H9 (cell line): Measurements from ENCODE around the gene OPHN1. TPM values are rescaled to one million over a fixed set of nuclear protein-coding genes. Genes with fewer than 3 reads are reported as not detected.

Experiments
- DNase-seq: peaks from one replicate; pipeline ENCODE4 v3.0.0-alpha.2; 2017
- H2AFZ ChIP-seq: one replicate; pipeline ENCODE4 v1.6.1; 2013; ENCODE audit warnings: mild to moderate bottlenecking, low read length, control low read depth, moderate library complexity
- H2AK5ac ChIP-seq: 2 replicates; pipeline ENCODE4 v1.6.1; 2013; ENCODE audit warnings: low read length, control low read depth, mixed read lengths; ENCODE audit not compliant: insufficient read length
- H2BK120ac ChIP-seq: one replicate; pipeline ENCODE4 v1.6.1; 2013; ENCODE audit warnings: low read depth, mild to moderate bottlenecking, low read length, control low read depth, inconsistent platforms; ENCODE audit not compliant: poor library complexity, severe bottlenecking
- H2BK12ac ChIP-seq: 2 replicates; pipeline ENCODE4 v1.6.1; 2013; ENCODE audit warnings: low read length, control low read depth, mixed read lengths, low read depth; ENCODE audit not compliant: insufficient read length
- H2BK15ac ChIP-seq: 2 replicates; pipeline ENCODE4 v1.6.1; 2013; ENCODE audit warnings: low read depth, low read length, control low read depth
- H2BK20ac ChIP-seq: one replicate; pipeline ENCODE4 v1.6.1; 2013; ENCODE audit warnings: low read depth, mild to moderate bottlenecking, low read length, control low read depth, inconsistent platforms; ENCODE audit not compliant: poor library complexity, severe bottlenecking
- H2BK5ac ChIP-seq: 2 replicates; pipeline ENCODE4 v1.6.1; 2013; ENCODE audit warnings: low read length, control low read depth, mixed read lengths; ENCODE audit not compliant: insufficient read length
- H3K14ac ChIP-seq: 2 replicates; pipeline ENCODE4 v1.6.1; 2013; ENCODE audit warnings: low read length, control low read depth; ENCODE audit not compliant: insufficient read depth
- H3K18ac ChIP-seq: 2 replicates; pipeline ENCODE4 v1.6.1; 2013; ENCODE audit warnings: low read depth, mild to moderate bottlenecking, mixed read lengths, low read length, control low read depth; ENCODE audit not compliant: insufficient read length
- H3K23ac ChIP-seq: 2 replicates; pipeline ENCODE4 v1.6.1; 2013; ENCODE audit warnings: low read length, control low read depth, mixed read lengths, low read depth; ENCODE audit not compliant: insufficient read length
- H3K23me2 ChIP-seq: 2 replicates; pipeline ENCODE4 v1.6.1; 2013; ENCODE audit warnings: low read depth, mild to moderate bottlenecking, mixed read lengths, low read length, control low read depth; ENCODE audit not compliant: insufficient read length, poor library complexity, severe bottlenecking
- H3K27ac ChIP-seq: 2 replicates; pipeline ENCODE4 v1.5.1; 2013; ENCODE audit warnings: low read length, control low read depth, mixed read lengths, low read depth; ENCODE audit not compliant: insufficient read length
- H3K27me3 ChIP-seq: 2 replicates; pipeline ENCODE4 v1.6.1; 2013; ENCODE audit warnings: low read length, control low read depth, inconsistent platforms; ENCODE audit not compliant: insufficient read depth
- H3K4ac ChIP-seq: 2 replicates; pipeline ENCODE4 v1.6.1; 2013; ENCODE audit warnings: low read depth, mild to moderate bottlenecking, control low read depth, inconsistent platforms, low read length, moderate library complexity
- H3K4me1 ChIP-seq: 2 replicates; pipeline ENCODE4 v1.6.1; 2013; ENCODE audit warnings: low read length, control low read depth, inconsistent platforms; ENCODE audit not compliant: insufficient read depth
- H3K4me2 ChIP-seq: 2 replicates; pipeline ENCODE4 v1.6.1; 2013; ENCODE audit warnings: low read length, control low read depth, mixed read lengths; ENCODE audit not compliant: insufficient read length, insufficient read depth
- H3K56ac ChIP-seq: 2 replicates; pipeline ENCODE4 v1.6.1; 2013; ENCODE audit warnings: low read depth, mild to moderate bottlenecking, mixed read lengths, low read length, control low read depth; ENCODE audit not compliant: insufficient read length
- H3K79me1 ChIP-seq: 2 replicates; pipeline ENCODE4 v1.6.1; 2013; ENCODE audit warnings: low read depth, mild to moderate bottlenecking, moderate library complexity, low read length, control low read depth, inconsistent platforms; ENCODE audit not compliant: insufficient read depth, poor library complexity, severe bottlenecking
- H3K79me2 ChIP-seq: 2 replicates; pipeline ENCODE4 v1.6.1; 2013; ENCODE audit warnings: low read length, control low read depth, inconsistent platforms; ENCODE audit not compliant: insufficient read depth
- H3K9ac ChIP-seq: 2 replicates; pipeline ENCODE4 v1.6.1; 2013; ENCODE audit warnings: low read length, control low read depth, mixed read lengths; ENCODE audit not compliant: insufficient read length; ENCODE audit errors: extremely low read depth
- H3K9me3 ChIP-seq: one replicate; pipeline ENCODE4 v1.6.1; 2013; ENCODE audit warnings: low read depth, low read length, inconsistent platforms; ENCODE audit not compliant: control insufficient read depth
- H3T11ph ChIP-seq: one replicate; pipeline ENCODE4 v1.6.1; 2013; ENCODE audit warnings: mild to moderate bottlenecking, low read length, control low read depth, inconsistent platforms
- H4K20me1 ChIP-seq: one replicate; pipeline ENCODE4 v1.6.1; 2013; ENCODE audit not compliant: control insufficient read depth, insufficient read length, insufficient read depth
- H4K5ac ChIP-seq: 2 replicates; pipeline ENCODE4 v1.6.1; 2013; ENCODE audit warnings: low read depth, mild to moderate bottlenecking, mixed read lengths, low read length, control low read depth; ENCODE audit not compliant: insufficient read length
- H4K8ac ChIP-seq: replicated peaks from 2 replicates; pipeline ENCODE4 v1.6.1; 2013; ENCODE audit warnings: low read length, control low read depth, mixed read lengths, low read depth; ENCODE audit not compliant: insufficient read length
- H4K91ac ChIP-seq: 2 replicates; pipeline ENCODE4 v1.6.1; 2013; ENCODE audit warnings: low read depth, mild to moderate bottlenecking, moderate library complexity, mixed read lengths, low read length, control low read depth; ENCODE audit not compliant: insufficient read length
- H3K27ac Mint-ChIP-seq, 3 experiments: 2 replicates in 2 of 3; 3 replicates in 1 of 3; pipeline ENCODE4 v1.8.0; 2020 to 2021; ENCODE audit warnings: mixed read lengths in 3 of 3, mild to moderate bottlenecking in 1 of 3, moderate library complexity in 1 of 3
- H3K27me3 Mint-ChIP-seq: 2 replicates; pipeline ENCODE4 v1.8.0; 2021; ENCODE audit warnings: low read depth, mild to moderate bottlenecking, moderate library complexity, mixed read lengths
- H3K36me3 Mint-ChIP-seq, 3 experiments: 2 replicates in 2 of 3; 3 replicates in 1 of 3; pipeline ENCODE4 v1.8.0; 2020 to 2021; ENCODE audit warnings: low read depth in 3 of 3, mixed read lengths in 3 of 3; ENCODE audit not compliant: insufficient read depth in 1 of 3
- H3K4me1 Mint-ChIP-seq, 2 experiments: 2 replicates each; pipeline ENCODE4 v1.8.0; 2020; ENCODE audit warnings: mixed read lengths in 2 of 2
- H3K4me3 Mint-ChIP-seq, 2 experiments: 2 replicates in 1 of 2; 3 replicates in 1 of 2; pipeline ENCODE4 v1.8.0; 2020 to 2021; ENCODE audit warnings: mild to moderate bottlenecking in 2 of 2, mixed read lengths in 2 of 2, moderate library complexity in 1 of 2
- H3K9me3 Mint-ChIP-seq, 2 experiments: 2 replicates in 1 of 2; 3 replicates in 1 of 2; pipeline ENCODE4 v1.8.0; 2020; ENCODE audit warnings: mild to moderate bottlenecking in 2 of 2, mixed read lengths in 2 of 2, moderate library complexity in 1 of 2
- WGBS: extraction: QIAGEN DNeasy Blood & Tissue Kit; methylation state at CpG from one replicate; pipeline ENCODE4 v1.1.7; 2013; ENCODE audit warnings: missing lambda C conversion rate, low lambda C conversion rate, mixed read lengths; ENCODE audit not compliant: insufficient read length; ENCODE audit errors: extremely low coverage; 5-methylcytosine and 5-hydroxymethylcytosine counted together
- total RNA-seq: library from RNA; stranded (reverse); gene quantifications from 2 replicates; pipeline ENCODE4 v1.2.1, GENCODE V29; 2021
- TF ChIP-seq, protein P1 (sequence below): fragments of 200-600 bp; sonication (generic); conservative IDR thresholded peaks from 3 replicates; pipeline ENCODE4 v1.8.0; 2021; ENCODE audit warnings: antibody characterized with exemption, mild to moderate bottlenecking

OPHN1 gene
- total RNA-seq, 1 experiment from 2014 or later: 1.5 TPM

DNA sequence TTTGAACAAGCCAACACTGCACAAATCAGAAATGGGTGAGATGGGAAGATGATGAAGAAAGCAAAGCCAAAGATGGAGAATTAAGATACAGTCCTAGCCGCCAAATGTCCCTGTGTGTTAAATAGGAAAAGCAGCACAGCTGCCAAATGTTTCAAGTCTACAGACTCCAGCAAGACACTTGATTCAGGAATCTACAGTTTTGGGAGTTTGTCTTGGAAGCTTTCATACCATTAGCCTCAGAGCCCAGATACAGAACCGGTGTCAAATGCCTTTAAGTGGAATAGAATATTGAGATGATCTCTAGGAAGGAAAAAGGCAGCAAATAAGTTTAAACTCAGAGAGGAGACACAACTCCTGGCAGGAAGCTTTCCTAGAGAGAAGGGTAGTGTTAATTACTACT is 30.3 kb downstream of the OPHN1 start:
- Histone ChIP-seq H2BK20ac (no peak overlapping the region), H2BK12ac (no peak overlapping the region), H3K79me2 (no peaks in the 10 kb centered on the region), H3K56ac (no peak overlapping the region), H3K27me3 (no peaks in the 10 kb centered on the region), H3K9ac (no peak overlapping the region), H2BK5ac (no peak overlapping the region), H2BK15ac (no peak overlapping the region), H4K91ac (no peak overlapping the region), H3K14ac (no peak overlapping the region), H3K23me2 (no peaks in the 10 kb centered on the region), H3K23ac (no peak overlapping the region), H4K8ac (no peak overlapping the region), H4K20me1 (no peaks in the 10 kb centered on the region), H3K9me3 (peaks cover 37% of the 10 kb centered on the region), H4K5ac (no peak overlapping the region), H2AFZ (no peak overlapping the region), H3K79me1 (no peaks in the 10 kb centered on the region), H3K4me2 (no peak overlapping the region), H3K4me1 (no peaks in the 10 kb centered on the region), H3K4ac (no peak overlapping the region), H2AK5ac (no peak overlapping the region), H3K18ac (no peak overlapping the region), H3T11ph (no peak overlapping the region), H3K27ac (no peak overlapping the region), H2BK120ac (no peak overlapping the region)
- Mint-ChIP-seq H3K4me3 (no peak overlapping the region), H3K9me3 (peaks cover 50 to 72% of the 10 kb centered on the region in 2 experiments), H3K27me3 (no peaks in the 10 kb centered on the region), H3K27ac (no peak overlapping the region), H3K36me3 (peaks cover 0 to 6% (median 2%) of the 10 kb centered on the region in 3 experiments; a peak in 3 of 7 replicates), H3K4me1 (peaks cover 0 to 2% of the 10 kb centered on the region in 2 experiments; a peak in 1 of 4 replicates)
- DNase-seq: no peak
- no CpG with 5 or more reads among the region's 2 CpGs for WGBS
- TF ChIP-seq, protein P1, sequence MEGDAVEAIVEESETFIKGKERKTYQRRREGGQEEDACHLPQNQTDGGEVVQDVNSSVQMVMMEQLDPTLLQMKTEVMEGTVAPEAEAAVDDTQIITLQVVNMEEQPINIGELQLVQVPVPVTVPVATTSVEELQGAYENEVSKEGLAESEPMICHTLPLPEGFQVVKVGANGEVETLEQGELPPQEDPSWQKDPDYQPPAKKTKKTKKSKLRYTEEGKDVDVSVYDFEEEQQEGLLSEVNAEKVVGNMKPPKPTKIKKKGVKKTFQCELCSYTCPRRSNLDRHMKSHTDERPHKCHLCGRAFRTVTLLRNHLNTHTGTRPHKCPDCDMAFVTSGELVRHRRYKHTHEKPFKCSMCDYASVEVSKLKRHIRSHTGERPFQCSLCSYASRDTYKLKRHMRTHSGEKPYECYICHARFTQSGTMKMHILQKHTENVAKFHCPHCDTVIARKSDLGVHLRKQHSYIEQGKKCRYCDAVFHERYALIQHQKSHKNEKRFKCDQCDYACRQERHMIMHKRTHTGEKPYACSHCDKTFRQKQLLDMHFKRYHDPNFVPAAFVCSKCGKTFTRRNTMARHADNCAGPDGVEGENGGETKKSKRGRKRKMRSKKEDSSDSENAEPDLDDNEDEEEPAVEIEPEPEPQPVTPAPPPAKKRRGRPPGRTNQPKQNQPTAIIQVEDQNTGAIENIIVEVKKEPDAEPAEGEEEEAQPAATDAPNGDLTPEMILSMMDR: no peak
